Measurements from ENCODE around the gene NAA80. TPM values are rescaled to one million over a fixed set of nuclear protein-coding genes. Genes with fewer than 3 reads are reported as not detected.
"Not testable (repeated sequence)": the region's sequence is repeated elsewhere in the genome, so short reads cannot be mapped to it uniquely, and the experiment has no call there.

The NAA80 gene
- total and polyA plus RNA-seq, 8 donors, result 2.6 to 15.6 (median 5.2) TPM

GRCh38 chr3:50275141-50275995 lies 23.8 kb downstream of the NAA80 start:
- H3K36me3 ChIP-seq, result peaks cover 0 to 18% (median 5%) of the 10 kb centered on the region in 3 donors
- H3K4me1 ChIP-seq, result peaks cover 4 to 14% (median 10%) of the 10 kb centered on the region in 3 donors
- H3K4me3 ChIP-seq, result no peak overlapping the region
- intact Hi-C loops (cut with DNase I), result no loop called here
- 84 to 87% methylated on average over 61 to 65 of the region's 65 CpGs for WGBS, 2 donors
- FAIRE-seq, result no peak
- H3K9me3 ChIP-seq, result no peaks in the 10 kb centered on the region
- no peaks in the 10 kb centered on the region for H3K27me3 ChIP-seq
- H3K27ac ChIP-seq, result no peak overlapping the region
- TF ChIP-seq CTCF (IDR thresholded peaks at IDR 0.05), result no peak
- DNase-seq, result peak in 3 of 6 donors; percentile 33 to 72 (median 41)
- ATAC-seq, result no peak

- H3K27ac ChIP-seq, result no peak overlapping the region
Observed at GRCh38 chr3:50274371-50275104, 24.7 kb downstream of the NAA80 start.

GRCh38 chr3:50273689-50274065 lies 25.5 kb downstream of the NAA80 start:
- H3K27me3 ChIP-seq, result no peaks in the 10 kb centered on the region
- H3K9me3 ChIP-seq, result no peaks in the 10 kb centered on the region
- H3K4me3 ChIP-seq, result no peak overlapping the region
- WGBS, 2 donors, result 71 to 75% methylated on average over 27 to 31 of the region's 31 CpGs
- intact Hi-C loops (cut with DNase I), result loop anchor here in 2 of 3 donors (5.0 kb wide), 2 partner anchors 46 to 81 kb away; partner anchors contain the start of gene GNAT1 (in 1 of the 2)
- peaks cover 0 to 18% (median 5%) of the 10 kb centered on the region in 3 donors for H3K36me3 ChIP-seq
- TF ChIP-seq CTCF (IDR thresholded peaks at IDR 0.05), result no peak
- no peak for ATAC-seq
- H3K4me1 ChIP-seq, result peaks cover 4 to 14% (median 14%) of the 10 kb centered on the region in 3 donors
- no peak overlapping the region for H3K27ac ChIP-seq
- no peak for FAIRE-seq
- DNase-seq, result peak in 1 of 6 donors; percentile 36

More at GRCh38 chr3:50274371-50275104, 24.7 kb downstream of the NAA80 start:
- intact Hi-C loops (cut with DNase I), result loop anchor here in 2 of 3 donors (5.0 kb wide), 2 partner anchors 47 to 82 kb away; partner anchors contain the start of gene GNAT1 (in 1 of the 2)
- H3K4me1 ChIP-seq, result peaks cover 4 to 14% (median 10%) of the 10 kb centered on the region in 3 donors
- FAIRE-seq, result no peak
- TF ChIP-seq CTCF (IDR thresholded peaks at IDR 0.05), result peak; percentile 23 to 65 (median 46)
- H3K27me3 ChIP-seq, result no peaks in the 10 kb centered on the region
- peaks cover 0 to 18% (median 5%) of the 10 kb centered on the region in 3 donors for H3K36me3 ChIP-seq
- WGBS, 2 donors, result 61 to 63% methylated on average over 26 of the region's 26 CpGs
- H3K4me3 ChIP-seq, result no peak overlapping the region
- DNase-seq, result peak in 3 of 6 donors; percentile 67 to 83 (median 69)
- no peaks in the 10 kb centered on the region for H3K9me3 ChIP-seq
- peak in 3 of 4 donors; percentile 19 to 41 (median 40) for ATAC-seq

- Histone ChIP-seq H3K4me1 (peaks cover 9 to 19% (median 18%) of the 10 kb centered on the region in 3 donors), H3K4me3 (peak overlapping the region in 1 of 4 donors; percentile 26)
- no peak for FAIRE-seq
Observed at GRCh38 chr3:50272911-50273688, 26.1 kb downstream of the NAA80 start.

GRCh38 chr3:50272538-50272910 lies 26.7 kb downstream of the NAA80 start:
- FAIRE-seq, H3K27me3 ChIP-seq, DNase-seq, H3K4me3 ChIP-seq, ATAC-seq, H3K9me3 ChIP-seq: not testable (repeated sequence)
- H3K4me1 ChIP-seq, result peaks cover 15 to 24% (median 24%) of the 10 kb centered on the region in 3 donors
- H3K36me3 ChIP-seq, result peaks cover 0 to 18% (median 5%) of the 10 kb centered on the region in 3 donors
- 60 to 62% methylated on average over 10 of the region's 10 CpGs for WGBS, 2 donors
- intact Hi-C loops (cut with DNase I), result loop anchor here in 2 of 3 donors (5.0 kb wide), 2 partner anchors 45 to 80 kb away; partner anchors contain the start of gene GNAT1 (in 1 of the 2)
- H3K27ac ChIP-seq, result peak overlapping the region in 3 of 4 donors; percentile 2 to 93 (median 11)

More at GRCh38 chr3:50272911-50273688, 26.1 kb downstream of the NAA80 start:
- intact Hi-C loops (cut with DNase I), result loop anchor here in 2 of 3 donors (5.0 kb wide), 2 partner anchors 46 to 81 kb away; partner anchors contain the start of gene GNAT1 (in 1 of the 2)
- peak; percentile 53 to 78 (median 69) for ATAC-seq
- 16 to 19% methylated on average over 60 to 61 of the region's 61 CpGs for WGBS, 2 donors
- TF ChIP-seq CTCF (IDR thresholded peaks at IDR 0.05), result peak; percentile 96 to 98 (median 96)
- no peaks in the 10 kb centered on the region for H3K9me3 ChIP-seq
- peak overlapping the region in 3 of 4 donors; percentile 2 to 93 (median 11) for H3K27ac ChIP-seq
- DNase-seq, result peak; percentile 79 to 99 (median 92)
- peaks cover 0 to 18% (median 5%) of the 10 kb centered on the region in 3 donors for H3K36me3 ChIP-seq
- H3K27me3 ChIP-seq, result no peaks in the 10 kb centered on the region
